ENCODE measurements around the gene KCNQ1. TPM values are rescaled to one million over a fixed set of nuclear protein-coding genes. Genes with fewer than 3 reads are reported as not detected.

Gene KCNQ1
- total RNA-seq, 1 experiment from 2014 or later, result 2.3 TPM

- H2BK12ac ChIP-seq (ENCODE audit: insufficient read length, low read depth, low read length), result no peak overlapping the region
- H3K9ac ChIP-seq (ENCODE audit: extremely low read depth, insufficient read length, low read length), result no peak overlapping the region
- H4K91ac ChIP-seq (ENCODE audit: insufficient read length, low read depth, low read length), result no peak overlapping the region
- no peak for DNase-seq
- H3K56ac ChIP-seq (ENCODE audit: insufficient read length, low read depth, low read length), result no peak overlapping the region
- no peaks in the 10 kb centered on the region for H3K79me1 ChIP-seq (ENCODE audit: insufficient read depth, low read depth, low read length, poor library complexity, severe bottlenecking)
- H4K8ac ChIP-seq (replicated peaks; ENCODE audit: insufficient read length, low read depth, low read length), result no peak overlapping the region
- Mint-ChIP-seq H3K36me3 (ENCODE audit: insufficient read depth in 1 of 3, low read depth in 3 of 3) (no peaks in the 10 kb centered on the region), H3K9me3 (no peaks in the 10 kb centered on the region), H3K4me1 (peaks cover 2 to 7% of the 10 kb centered on the region in 2 experiments; a peak in 2 of 4 replicates), H3K27me3 (ENCODE audit: low read depth) (peaks cover 67% of the 10 kb centered on the region), H3K27ac (no peak overlapping the region; a peak in 1 of 7 replicates), H3K4me3 (no peak overlapping the region)
- H4K5ac ChIP-seq (ENCODE audit: insufficient read length, low read depth, low read length), result no peak overlapping the region
- no peak overlapping the region for H2AK5ac ChIP-seq (ENCODE audit: insufficient read length, low read length)
- H3K18ac ChIP-seq (ENCODE audit: insufficient read length, low read depth, low read length), result no peak overlapping the region
- H3K23me2 ChIP-seq (ENCODE audit: insufficient read length, low read depth, low read length, poor library complexity, severe bottlenecking), result no peaks in the 10 kb centered on the region
- H3T11ph ChIP-seq (ENCODE audit: low read length), result no peak overlapping the region
- H2BK5ac ChIP-seq (ENCODE audit: insufficient read length, low read length), result no peak overlapping the region
- no peak overlapping the region for H2BK20ac ChIP-seq (ENCODE audit: low read depth, low read length, poor library complexity, severe bottlenecking)
- no peak overlapping the region for H2BK15ac ChIP-seq (ENCODE audit: low read depth, low read length)
- TF ChIP-seq CTCF (conservative IDR thresholded peaks at IDR 0.05), result no peak
- no peaks in the 10 kb centered on the region for H3K79me2 ChIP-seq (ENCODE audit: insufficient read depth, low read length)
- H3K23ac ChIP-seq (ENCODE audit: insufficient read length, low read depth, low read length), result no peak overlapping the region
- no peaks in the 10 kb centered on the region; the same call in 1 of the 2 replicates for H3K27me3 ChIP-seq (ENCODE audit: insufficient read depth, low read length)
- no peak overlapping the region for H3K4ac ChIP-seq (ENCODE audit: low read depth, low read length)
- H3K9me3 ChIP-seq (ENCODE audit: control insufficient read depth, low read depth, low read length), result no peaks in the 10 kb centered on the region
- no peak overlapping the region for H2BK120ac ChIP-seq (ENCODE audit: low read depth, low read length, poor library complexity, severe bottlenecking)
- no peak overlapping the region for H2AFZ ChIP-seq (ENCODE audit: low read length)
- no peak overlapping the region for H3K27ac ChIP-seq (ENCODE audit: insufficient read length, low read depth, low read length)
- H3K14ac ChIP-seq (ENCODE audit: insufficient read depth, low read length), result 0 out of 2 replicates have a peak overlapping the region, but pooled peaks have one; percentile 28
- WGBS (ENCODE audit: extremely low coverage, insufficient read length, low lambda C conversion rate), result no CpG with 5 or more reads among the region's 45 CpGs
- H3K4me1 ChIP-seq (ENCODE audit: insufficient read depth, low read length), result no peaks in the 10 kb centered on the region
- H4K20me1 ChIP-seq (ENCODE audit: control insufficient read depth, insufficient read depth, insufficient read length), result no peaks in the 10 kb centered on the region
- no peak overlapping the region for H3K4me2 ChIP-seq (ENCODE audit: insufficient read depth, insufficient read length, low read length)
Observed at GRCh38 chr11:2574553-2575535, 130.0 kb downstream of the KCNQ1 start.

Data from H9 (cell line).